Measurements from ENCODE around the gene ZNF385C.
"Not testable (repeated sequence)": the region's sequence is repeated elsewhere in the genome, so short reads cannot be mapped to it uniquely, and the experiment has no call there.

Gene ZNF385C

GRCh38 chr17:42097691-42098631 is at the start of gene ZNF385C:
Gene ZNF385C, minus strand, starts transcription at chr17:42098473. Its CDS starts 35,417 bp downstream, at chr17:42063056.
- in situ Hi-C loops (cut with MboI; ENCODE audit: low sequenced_read_pairs): no loop called here

- in situ Hi-C loops (cut with MboI; ENCODE audit: low sequenced_read_pairs): no loop called here
Measured at GRCh38 chr17:42146911-42147607, 48.8 kb upstream of the ZNF385C start.

- in situ Hi-C loops (cut with MboI; ENCODE audit: low sequenced_read_pairs): not testable (repeated sequence)
Measured at GRCh38 chr17:42143138-42143537, 44.9 kb upstream of the ZNF385C start.

- in situ Hi-C loops (cut with MboI; ENCODE audit: low sequenced_read_pairs): no loop called here
Measured at GRCh38 chr17:42142371-42142896, 44.2 kb upstream of the ZNF385C start.

GRCh38 chr17:42141382-42141781 is 43.1 kb upstream of the ZNF385C start:
- in situ Hi-C loops (cut with MboI; ENCODE audit: low sequenced_read_pairs): no loop called here

- in situ Hi-C loops (cut with MboI; ENCODE audit: low sequenced_read_pairs): not testable (repeated sequence)
Measured at GRCh38 chr17:42140690-42141089, 42.4 kb upstream of the ZNF385C start.

GRCh38 chr17:42138749-42139492 is 40.6 kb upstream of the ZNF385C start:
- in situ Hi-C loops (cut with MboI; ENCODE audit: low sequenced_read_pairs): no loop called here

GRCh38 chr17:42136654-42137051 is 38.4 kb upstream of the ZNF385C start:
- in situ Hi-C loops (cut with MboI; ENCODE audit: low sequenced_read_pairs): no loop called here

- in situ Hi-C loops (cut with MboI; ENCODE audit: low sequenced_read_pairs): no loop called here
Measured at GRCh38 chr17:42135664-42136653, 37.7 kb upstream of the ZNF385C start.

GRCh38 chr17:42135151-42135550 is 36.9 kb upstream of the ZNF385C start:
- in situ Hi-C loops (cut with MboI; ENCODE audit: low sequenced_read_pairs): no loop called here

GRCh38 chr17:42133461-42134041 is 35.3 kb upstream of the ZNF385C start:
- in situ Hi-C loops (cut with MboI; ENCODE audit: low sequenced_read_pairs): no loop called here

- in situ Hi-C loops (cut with MboI; ENCODE audit: low sequenced_read_pairs): no loop called here
Measured at GRCh38 chr17:42132941-42133340, 34.7 kb upstream of the ZNF385C start.

- in situ Hi-C loops (cut with MboI; ENCODE audit: low sequenced_read_pairs): no loop called here
Measured at GRCh38 chr17:42131981-42132432, 33.7 kb upstream of the ZNF385C start.

GRCh38 chr17:42131232-42131631 is 33.0 kb upstream of the ZNF385C start:
- in situ Hi-C loops (cut with MboI; ENCODE audit: low sequenced_read_pairs): no loop called here

GRCh38 chr17:42130310-42130936 is 32.1 kb upstream of the ZNF385C start:
- in situ Hi-C loops (cut with MboI; ENCODE audit: low sequenced_read_pairs): no loop called here

GRCh38 chr17:42129109-42129837 is 31.0 kb upstream of the ZNF385C start:
- in situ Hi-C loops (cut with MboI; ENCODE audit: low sequenced_read_pairs): no loop called here

- in situ Hi-C loops (cut with MboI; ENCODE audit: low sequenced_read_pairs): no loop called here
Measured at GRCh38 chr17:42127414-42127813, 29.1 kb upstream of the ZNF385C start.

GRCh38 chr17:42126836-42127235 is 28.6 kb upstream of the ZNF385C start:
- in situ Hi-C loops (cut with MboI; ENCODE audit: low sequenced_read_pairs): no loop called here

All from HL-60/S4 (cell line).